Activated CD8-positive, alpha-beta memory T cell treated with anti-CD3 and anti-CD28 coated beads for 24 hours (primary cell): ENCODE measurements around the gene CFAP157.
A peak's percentile ranks its signal among the peaks of the same experiment; 100 is the strongest.

Experiments used
- DNase-seq: peaks from one replicate; pipeline ENCODE4 v3.0.0-alpha.2; 2020

Gene CFAP157

DNA sequence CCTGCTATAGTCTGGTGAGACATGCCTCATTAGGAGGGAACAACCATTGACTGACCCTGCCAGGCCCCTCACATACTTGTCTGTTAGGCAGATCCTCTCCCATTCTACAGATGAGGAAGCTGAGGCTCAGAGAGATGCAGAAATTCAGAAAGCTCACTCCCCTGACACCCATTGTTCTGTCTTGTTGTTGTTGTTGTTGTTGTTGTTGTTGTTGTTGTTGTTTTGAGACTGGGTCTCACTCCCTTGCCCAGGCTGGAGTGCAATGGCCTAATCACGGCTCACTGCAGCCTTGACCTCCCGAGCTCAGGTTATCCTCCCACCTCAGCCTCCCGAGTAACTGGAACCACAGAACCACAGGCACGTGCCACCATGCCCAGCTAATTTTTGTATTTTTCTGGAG lies 13.1 kb upstream of the CFAP157 start:
- no peak for DNase-seq

DNA sequence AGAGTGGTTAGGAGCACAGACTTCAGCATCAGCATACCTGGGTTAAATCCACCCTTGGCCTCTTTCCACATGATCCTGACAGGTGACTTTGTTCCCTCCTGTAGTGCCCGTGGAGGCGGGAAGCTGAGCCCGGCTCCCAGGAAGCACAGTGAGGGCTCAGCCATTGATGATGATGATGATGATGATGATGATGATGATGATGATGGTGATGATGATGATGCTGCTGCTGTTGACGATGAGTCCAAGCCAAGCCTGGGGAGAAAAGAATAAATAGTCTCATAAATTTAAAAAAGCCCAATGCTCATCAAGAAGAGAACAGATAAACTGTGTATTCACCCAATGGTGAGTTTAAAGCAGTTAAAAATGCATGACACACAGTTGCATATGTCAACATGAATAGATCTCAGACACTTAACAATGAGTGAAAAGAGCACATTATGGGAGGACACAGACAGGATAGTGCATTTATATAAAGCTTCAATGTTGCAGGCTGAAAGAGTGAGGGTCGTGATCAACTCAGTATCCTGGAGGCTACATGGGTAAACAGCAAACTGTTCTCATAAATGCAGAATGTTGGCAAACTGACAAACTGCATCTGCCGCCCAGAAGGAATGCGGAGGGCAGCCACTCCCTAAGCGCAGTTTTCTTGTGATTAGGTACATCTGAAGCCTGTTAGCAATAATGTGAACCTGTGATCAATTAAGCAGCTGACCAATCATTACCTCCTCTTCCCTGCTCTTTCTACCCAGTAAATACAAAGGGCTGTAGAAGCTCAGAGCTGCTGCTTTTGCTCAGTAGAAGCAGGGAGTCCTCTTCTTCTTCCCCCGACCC lies 11.7 kb upstream of the CFAP157 start:
- DNase-seq = no peak

GRCh38 chr9:127697575-127697974 lies 9.2 kb upstream of the CFAP157 start:
- no peak for DNase-seq

DNA sequence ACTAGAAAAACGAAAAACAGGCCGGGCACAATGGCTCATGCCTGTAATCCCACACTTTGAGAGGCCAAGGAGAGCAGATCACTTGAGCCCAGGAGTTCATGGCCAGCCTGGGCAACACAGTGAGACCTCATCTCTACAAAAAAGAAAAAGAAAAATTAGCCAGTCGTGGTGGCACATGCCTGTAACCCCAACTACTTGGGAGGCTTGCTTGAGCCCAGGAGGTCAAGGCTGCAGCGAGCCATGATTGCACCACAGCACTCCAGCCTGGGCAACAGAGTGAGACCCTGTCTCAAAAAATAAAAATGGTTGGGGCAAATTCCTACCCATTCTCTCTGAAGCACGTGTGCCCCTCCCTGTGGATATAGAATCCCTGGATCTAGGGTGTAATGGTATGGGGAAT lies 8.4 kb upstream of the CFAP157 start:
- DNase-seq = no peak

DNA sequence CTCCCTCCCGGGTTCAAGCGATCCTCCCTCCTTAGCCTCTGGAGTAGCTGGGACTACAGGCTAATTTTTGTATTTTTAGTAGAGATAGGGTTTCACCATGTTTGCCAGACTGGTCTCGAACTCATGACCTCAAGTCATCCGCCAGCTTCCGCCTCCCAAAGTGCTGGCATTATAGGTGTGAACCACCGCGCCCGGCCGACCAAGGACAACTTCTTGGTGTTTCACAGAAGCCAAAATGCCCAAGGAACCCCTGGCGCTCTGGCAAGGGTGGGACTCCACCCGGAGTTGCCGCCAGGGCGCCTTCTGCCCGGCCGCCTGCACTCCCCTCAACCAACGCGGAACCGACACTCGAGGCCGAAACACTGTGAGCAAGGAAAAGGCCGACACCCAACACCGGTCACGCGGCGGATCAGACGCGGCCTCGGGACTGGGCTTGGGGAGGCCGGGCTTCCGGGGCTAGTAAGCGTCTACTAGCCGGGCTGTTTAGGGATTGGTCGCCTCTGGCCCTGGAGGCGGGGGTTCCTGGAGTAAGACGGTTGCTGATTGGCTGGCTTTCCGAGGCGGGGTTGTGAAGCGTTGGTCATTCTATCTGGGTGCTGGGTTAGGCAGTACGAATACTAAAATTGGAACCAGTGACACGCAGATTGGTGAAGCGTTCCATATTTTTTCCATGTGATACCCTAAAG lies 7.7 kb upstream of the CFAP157 start:
- peak; percentile 93 for DNase-seq

- no peak for DNase-seq
Measured at GRCh38 chr9:127700140-127700539, 6.6 kb upstream of the CFAP157 start.

- DNase-seq = no peak
Measured at GRCh38 chr9:127700594-127701255, 6.1 kb upstream of the CFAP157 start.

DNA sequence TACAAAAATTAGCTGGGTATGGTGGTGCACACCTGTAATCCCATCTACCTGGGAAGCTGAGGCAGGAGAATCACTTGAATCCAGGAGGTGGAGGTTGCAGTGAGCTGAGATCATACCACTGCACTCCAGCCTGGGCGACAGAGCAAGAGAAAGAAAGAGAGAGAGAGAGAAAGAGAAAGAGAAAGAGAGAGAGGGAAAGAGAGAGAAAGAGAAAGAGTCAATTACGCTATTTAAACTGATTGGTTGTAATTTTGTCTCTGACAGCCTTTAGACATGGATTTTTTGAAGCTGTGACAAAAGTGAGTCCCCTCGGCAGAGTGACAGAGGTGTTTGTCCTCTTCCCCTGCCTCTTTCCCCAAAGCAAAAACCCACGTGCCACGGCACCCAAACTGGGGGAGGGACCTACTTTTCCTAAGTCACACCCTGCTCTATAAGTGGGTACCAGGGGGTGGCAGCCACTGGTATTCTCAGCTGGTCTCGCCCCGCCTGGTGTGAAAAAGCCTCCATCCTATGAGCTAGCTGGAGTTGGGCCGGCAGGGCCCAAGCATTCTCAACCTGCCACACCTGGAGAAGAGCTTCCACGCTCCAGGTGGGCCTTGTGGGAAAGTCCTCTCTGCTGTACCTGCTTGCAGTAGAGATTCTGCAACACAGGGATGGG lies 3.4 kb upstream of the CFAP157 start:
- DNase-seq = no peak

DNA sequence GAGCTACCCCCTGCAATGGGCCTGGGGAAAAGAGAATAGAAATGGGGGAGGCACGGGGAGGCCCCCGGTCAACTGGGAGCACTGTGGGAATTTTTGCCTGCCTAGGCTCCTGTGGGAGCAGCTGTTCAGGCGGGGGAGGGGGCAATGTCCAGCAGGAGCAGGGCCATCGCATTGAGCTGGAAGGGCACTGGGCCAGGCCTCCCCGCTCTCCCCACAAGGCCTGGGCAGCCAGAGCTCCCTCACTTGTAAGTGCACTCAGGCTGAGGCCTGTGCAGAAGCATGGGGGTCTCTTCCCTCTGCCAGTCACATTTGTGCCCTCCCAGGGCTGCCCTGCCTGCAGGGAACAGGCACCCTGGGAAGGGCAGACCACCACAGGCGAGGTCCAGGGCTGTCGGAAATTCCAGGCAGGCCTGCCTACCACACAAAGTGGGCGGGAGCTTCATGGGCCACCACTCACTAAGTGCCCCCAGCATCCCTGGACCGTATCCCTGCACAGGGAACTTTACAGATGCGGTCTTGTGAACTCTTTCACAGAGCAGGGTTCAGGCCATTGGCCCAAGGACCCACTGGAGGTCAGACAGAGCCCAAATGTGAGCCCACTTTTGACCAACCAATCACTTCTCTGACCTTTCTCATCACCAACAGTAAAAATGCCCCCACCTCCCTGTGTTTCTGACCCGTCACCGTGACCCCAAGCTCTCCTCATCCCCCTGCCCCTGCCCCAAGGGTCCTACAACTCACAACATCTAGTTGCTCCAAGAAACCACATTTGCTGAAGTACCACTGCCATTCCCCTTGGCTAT lies 1.0 kb upstream of the CFAP157 start:
- DNase-seq = no peak

- DNase-seq = no peak
Measured at GRCh38 chr9:127707766-127708165, 978 bp downstream of the CFAP157 start.

- no peak for DNase-seq
Measured at GRCh38 chr9:127708952-127709587, 2.3 kb downstream of the CFAP157 start.

GRCh38 chr9:127710204-127710783 lies 3.5 kb downstream of the CFAP157 start:
- DNase-seq = no peak

GRCh38 chr9:127711226-127711701 lies 4.5 kb downstream of the CFAP157 start:
- no peak for DNase-seq

- DNase-seq = no peak
Measured at GRCh38 chr9:127711831-127712274, 5.1 kb downstream of the CFAP157 start.

- no peak for DNase-seq
Measured at GRCh38 chr9:127712371-127712770, 5.6 kb downstream of the CFAP157 start.

- no peak for DNase-seq
Measured at GRCh38 chr9:127712867-127713266, 6.1 kb downstream of the CFAP157 start.

DNA sequence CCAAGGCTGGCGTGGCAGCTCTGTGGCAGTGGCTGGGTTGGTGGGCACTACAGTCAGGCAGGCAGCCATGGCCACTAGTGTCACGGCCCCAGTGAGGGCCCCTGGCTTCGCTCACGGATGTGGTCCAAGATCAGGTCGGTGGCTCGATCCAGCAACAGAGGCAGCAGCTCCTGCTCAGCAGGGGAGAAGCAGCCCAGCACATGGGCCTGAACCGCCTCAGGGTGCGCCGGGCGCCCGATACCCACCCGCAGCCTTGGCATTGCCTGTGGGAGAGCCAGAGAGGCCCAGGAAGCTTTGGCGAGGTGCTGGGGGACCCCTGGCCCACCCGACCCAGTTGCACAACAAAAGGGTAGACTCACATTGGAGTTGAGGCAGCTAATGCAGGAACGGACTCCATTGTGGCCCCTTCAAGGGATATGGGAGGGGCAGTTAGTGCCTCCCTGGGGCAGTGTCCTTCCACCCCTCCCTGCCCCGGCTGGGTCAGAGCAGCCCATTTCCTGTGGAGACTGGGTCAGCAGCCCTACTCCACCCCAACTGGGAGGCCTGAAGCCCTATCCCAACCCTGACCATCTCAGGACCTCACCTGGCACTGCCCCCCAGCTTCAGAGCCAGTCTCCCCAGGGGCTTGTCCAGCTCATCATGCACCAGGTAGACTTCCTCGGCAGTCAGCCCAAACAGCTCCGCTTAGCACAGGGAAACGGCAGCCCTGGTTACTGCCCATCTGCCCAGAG lies 7.4 kb downstream of the CFAP157 start:
- DNase-seq = no peak

- no peak for DNase-seq
Measured at GRCh38 chr9:127714951-127715469, 8.2 kb downstream of the CFAP157 start.

- peak; percentile 98 for DNase-seq
Measured at GRCh38 chr9:127715470-127716337, 8.9 kb downstream of the CFAP157 start, which contains the start of the genes PTRH1 and TTC16. Gene PTRH1 (minus strand): TSS chr9:127715663. CDS start chr9:127715639, 24 bp downstream. Gene TTC16 (plus strand): TSS chr9:127716079. CDS start chr9:127716146, 67 bp downstream.
